Spleen (tissue), 7 donors: ENCODE data around the gene RNF157.

Source experiments
- CTCF ChIP-seq, 11 experiments: fragments of 200-600 bp in 7 of 11; fragments of 450-650 bp in 4 of 11; sonication (generic) in 4 of 11; IDR thresholded peaks in 8 of 11; conservative IDR thresholded peaks in 3 of 11; 1 replicate in 7 of 11; 2 replicates in 4 of 11; pipeline versions ENCODE4 v1.4.0 to v1.8.0; 2016 to 2021; ENCODE audit warnings: antibody characterized with exemption in 11 of 11, inconsistent platforms in 4 of 11, mild to moderate bottlenecking in 1 of 11
- POLR2A ChIP-seq, 3 donors: fragments of 450-650 bp; IDR thresholded peaks; one replicate each; pipeline ENCODE4 v1.5.1; 2017; ENCODE audit warnings: antibody characterized with exemption in 3 of 3, mild to moderate bottlenecking in 1 of 3
- POLR2AphosphoS5 ChIP-seq, 3 donors: sonication (generic); formaldehyde crosslinking; IDR thresholded peaks; one replicate each; pipeline ENCODE4 v1.5.1; 2017; ENCODE audit warnings: antibody characterized with exemption in 3 of 3
- donor health status: DM: no; HTN: no; CAD: no; lungs with moderate emphysema.
- donor health status: DM: no; HTN: no; CAD: no.
- donor health status: DM: no; HTN: no; CAD: no.

- TF ChIP-seq POLR2A (IDR thresholded peaks at IDR 0.05): no peak
- TF ChIP-seq CTCF (IDR thresholded peaks at IDR 0.05 in 8 of 11, conservative IDR thresholded peaks at IDR 0.05 in 3 of 11): no peak
- TF ChIP-seq POLR2AphosphoS5 (IDR thresholded peaks at IDR 0.05): no peak
These were observed 70.2 kb downstream of the RNF157 start for GRCh38 chr17:76170114-76170513.
